HG02623 (cell line): ENCODE measurements around the gene RHOB.

Source experiments
- ATAC-seq: cut with Tn5 transposase; IDR thresholded peaks from one replicate; pipeline ENCODE4 v1.9.1; 2021; ENCODE audit warnings: moderate library complexity; ENCODE audit not compliant: unreplicated experiment

The RHOB gene

GRCh38 chr2:20472569-20472968, 25.7 kb downstream of the RHOB start:
- no peak for ATAC-seq

DNA sequence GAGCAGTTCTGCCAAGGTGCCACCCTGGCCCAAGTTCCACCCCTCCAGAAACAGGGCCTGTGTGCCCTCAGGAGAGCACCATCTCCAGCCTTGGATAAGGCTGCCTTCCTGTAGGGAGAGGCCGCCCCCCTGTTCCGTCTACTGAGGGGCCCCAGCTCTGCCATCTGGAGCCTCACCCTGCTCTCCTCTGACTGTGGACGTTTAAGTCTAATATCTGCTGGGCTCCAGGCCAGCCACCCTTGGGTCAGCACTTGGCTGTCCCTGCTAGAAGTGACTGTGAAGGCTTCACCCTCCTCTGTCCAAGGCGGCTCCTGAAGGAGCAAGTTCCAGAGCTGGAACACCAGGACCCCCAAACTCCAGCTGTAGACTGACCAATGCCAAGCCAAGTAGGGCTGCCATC, 26.3 kb downstream of the RHOB start:
- no peak for ATAC-seq

DNA sequence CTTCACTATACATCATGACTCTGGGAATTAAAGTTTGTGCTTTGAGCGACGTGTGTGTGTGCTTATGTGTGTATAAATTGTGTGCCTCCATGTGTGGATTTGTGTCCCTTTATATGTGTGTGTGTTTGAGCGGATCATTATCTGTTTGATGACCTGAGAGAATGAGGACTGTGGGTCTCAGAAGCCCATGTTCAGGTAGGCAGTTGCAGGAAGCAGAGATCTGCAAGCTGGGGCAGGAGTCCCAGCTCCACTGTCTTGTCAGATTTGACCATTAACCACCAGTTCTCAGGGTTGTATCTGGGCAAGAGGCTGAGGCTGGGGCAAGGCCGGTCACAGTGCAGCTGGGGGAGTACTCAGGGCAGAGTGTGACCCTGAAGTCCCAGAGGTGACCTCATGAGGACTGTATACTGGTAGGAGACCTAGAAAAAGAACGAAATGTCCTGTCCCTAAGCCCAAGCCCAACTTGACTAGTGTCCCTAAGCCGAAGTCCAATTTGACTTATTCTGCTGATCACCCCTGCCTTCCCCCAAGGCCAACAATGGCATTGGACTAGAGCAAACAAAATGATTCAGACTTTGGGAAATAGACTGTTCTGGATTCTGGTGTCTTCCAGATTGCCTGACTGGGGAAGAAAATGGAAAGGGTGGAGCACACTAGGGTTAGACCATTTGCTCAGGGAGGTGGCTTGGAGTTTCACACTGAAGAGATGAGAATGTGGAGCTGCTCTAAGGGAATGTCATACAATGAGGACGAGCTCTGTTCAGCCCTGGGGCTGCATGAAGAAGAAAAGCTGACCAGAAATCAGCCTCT, 28.1 kb downstream of the RHOB start:
- ATAC-seq: no peak

- ATAC-seq: no peak
Observed at GRCh38 chr2:20475567-20475952, 28.7 kb downstream of the RHOB start.

GRCh38 chr2:20476481-20476880, 29.6 kb downstream of the RHOB start:
- ATAC-seq: no peak

DNA sequence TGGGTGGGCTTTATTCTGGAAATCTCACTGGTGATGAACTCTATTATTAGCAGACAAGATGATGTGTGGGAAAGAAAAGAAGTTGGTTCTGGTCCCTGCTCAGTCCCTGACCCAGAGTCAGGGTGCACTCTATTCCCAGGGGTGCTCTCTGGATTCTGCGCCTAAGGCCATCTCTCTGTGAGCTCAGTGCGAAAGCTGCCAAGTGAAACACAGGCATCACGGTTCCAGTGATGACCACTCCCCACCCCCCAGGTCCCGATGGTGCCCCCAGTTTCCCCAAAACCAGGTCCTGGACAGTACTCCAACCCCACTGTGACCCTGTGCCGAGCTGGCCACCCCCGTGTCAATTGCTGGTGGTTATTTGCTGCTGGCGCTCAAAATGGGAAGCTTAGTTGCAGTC, 30.1 kb downstream of the RHOB start:
- ATAC-seq: no peak

GRCh38 chr2:20478961-20479360, 32.1 kb downstream of the RHOB start:
- no peak for ATAC-seq

- ATAC-seq: no peak
Observed at GRCh38 chr2:20479835-20480234, 33.0 kb downstream of the RHOB start.

GRCh38 chr2:20480913-20481312, 34.0 kb downstream of the RHOB start:
- ATAC-seq: no peak

- no peak for ATAC-seq
Observed at GRCh38 chr2:20481798-20482405, 35.0 kb downstream of the RHOB start.

DNA sequence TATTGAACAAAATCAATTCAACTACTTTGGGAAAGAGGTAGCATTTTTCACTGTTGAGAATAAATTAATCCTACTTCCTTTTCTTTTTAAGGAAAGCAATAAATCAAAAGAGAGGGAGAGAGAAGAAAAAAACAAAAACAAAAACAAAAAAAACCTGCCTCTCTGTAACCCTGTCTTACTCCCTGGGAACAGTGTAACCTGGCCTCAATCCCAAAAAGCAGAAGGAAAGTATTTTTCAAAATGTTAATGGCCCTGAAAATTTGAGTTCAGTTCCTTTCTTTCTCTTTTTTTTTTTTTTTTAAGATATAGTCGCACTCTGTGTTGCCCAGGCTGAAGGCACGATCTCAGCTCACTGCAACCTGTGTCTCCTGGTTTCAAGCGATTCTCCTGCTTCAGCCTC, 35.9 kb downstream of the RHOB start:
- ATAC-seq: no peak

GRCh38 chr2:20483194-20483895, 36.5 kb downstream of the RHOB start:
- no peak for ATAC-seq

GRCh38 chr2:20484034-20484617, 37.3 kb downstream of the RHOB start:
- no peak for ATAC-seq

DNA sequence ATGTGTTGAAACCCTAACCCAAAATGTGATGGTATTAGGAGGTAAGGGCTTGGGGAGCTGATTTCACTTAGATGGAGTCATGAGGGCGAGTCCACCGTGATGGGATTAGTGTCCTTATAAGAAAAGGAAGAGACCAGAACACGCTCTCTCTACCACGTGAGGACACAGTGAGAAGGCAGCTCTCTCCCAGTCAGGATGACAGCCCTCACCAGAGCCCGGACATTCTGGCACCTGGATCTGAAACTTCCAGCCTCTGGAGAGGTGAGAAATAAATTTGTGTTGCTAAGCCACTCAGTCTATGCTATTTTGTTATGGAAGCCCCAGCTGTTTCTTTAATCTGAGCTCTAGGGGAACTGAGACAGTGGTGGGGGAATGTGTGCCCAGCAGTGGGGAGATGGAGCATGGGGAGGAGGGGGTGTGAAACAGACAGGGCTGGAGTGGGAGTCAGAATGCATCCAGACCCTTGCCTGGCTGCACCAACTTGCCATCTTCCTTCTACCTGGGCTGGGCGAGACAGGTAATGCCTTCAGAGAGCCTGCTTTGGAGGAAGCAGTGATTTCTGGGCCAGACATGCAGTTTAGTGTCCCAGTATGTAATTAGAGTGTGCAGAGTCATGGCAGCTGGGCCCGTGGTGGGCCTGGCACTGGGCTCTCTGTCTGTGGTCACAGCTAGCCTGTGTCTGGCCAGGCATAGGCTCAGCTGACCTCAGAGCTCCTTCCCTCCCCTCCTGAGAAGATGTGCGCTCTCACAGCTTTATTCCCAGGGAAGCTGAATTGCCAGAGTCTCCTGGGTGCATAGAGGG, 38.1 kb downstream of the RHOB start:
- ATAC-seq: no peak

DNA sequence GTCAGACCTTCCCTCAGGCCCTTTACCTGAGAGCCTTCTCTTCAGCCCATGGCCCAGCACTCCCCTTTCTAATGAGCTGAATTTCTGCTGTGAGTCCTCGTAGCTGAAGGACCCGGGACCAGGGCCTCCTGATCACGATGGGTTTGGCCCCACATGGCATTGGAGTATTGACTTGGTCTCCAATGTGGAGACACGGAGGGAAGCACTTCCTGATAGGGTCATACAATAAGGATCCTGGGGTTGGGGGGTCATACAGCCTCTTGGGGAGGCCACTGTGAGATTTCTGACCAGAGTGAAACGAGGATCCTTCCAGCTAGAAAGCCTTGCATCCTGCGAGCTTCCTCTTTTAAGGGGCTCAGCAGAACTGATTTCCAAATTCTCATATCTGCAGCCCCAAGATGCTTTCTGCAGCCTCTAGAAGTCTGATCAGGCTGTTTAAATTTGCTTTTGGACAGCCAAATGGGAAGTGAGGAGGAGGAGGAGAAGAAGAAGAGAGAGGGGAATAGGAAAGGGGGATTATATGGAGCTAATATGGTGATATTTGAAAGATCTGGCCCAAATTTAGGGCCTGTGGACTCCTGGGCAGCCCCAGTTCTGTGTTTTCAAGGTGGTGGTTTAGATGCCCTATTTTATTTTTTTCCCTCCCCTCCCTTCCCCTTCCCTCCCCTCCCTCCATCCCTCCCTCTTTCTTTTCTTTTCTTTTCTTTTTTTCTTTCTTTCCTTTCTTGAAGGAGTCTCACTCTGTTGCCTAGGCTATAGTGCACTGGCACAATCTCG, 38.9 kb downstream of the RHOB start:
- ATAC-seq: no peak

GRCh38 chr2:20486571-20486970, 39.7 kb downstream of the RHOB start:
- ATAC-seq: no peak

- ATAC-seq: no peak
Observed at GRCh38 chr2:20487030-20487391, 40.1 kb downstream of the RHOB start.

- ATAC-seq: no peak
Observed at GRCh38 chr2:20487392-20488174, 40.7 kb downstream of the RHOB start.

DNA sequence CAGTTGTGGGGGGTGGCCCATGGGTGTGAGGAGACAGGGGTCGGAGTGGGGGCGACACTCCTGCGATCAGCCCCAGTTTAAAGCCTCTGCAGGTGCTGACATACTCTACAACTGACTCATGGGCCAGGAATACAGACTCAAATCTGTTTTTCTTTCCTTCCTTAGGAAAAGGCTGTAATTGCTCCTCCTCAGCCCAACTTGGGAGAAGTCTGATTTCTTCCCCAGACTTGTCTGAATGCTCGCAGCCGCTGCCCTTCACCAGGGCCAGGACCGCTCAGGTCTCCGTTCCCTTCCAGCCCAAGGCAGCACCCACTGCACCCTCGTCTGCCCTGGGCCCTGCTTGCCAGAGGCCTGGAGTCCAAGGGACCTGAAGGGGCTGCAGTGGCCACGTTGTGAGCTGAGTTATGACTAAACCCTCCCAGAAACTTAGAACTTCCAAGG, 41.3 kb downstream of the RHOB start:
- no peak for ATAC-seq
